Adipocyte (in vitro differentiated cells): Measurements from ENCODE around the gene MAX.

Source experiments
- DNase-seq: peaks from one replicate; pipeline ENCODE4 v3.0.0-alpha.2; 2015; ENCODE audit warnings: low read depth
- H3K27me3 ChIP-seq: replicated peaks from 2 replicates; pipeline ENCODE4 v1.7.0; 2013; ENCODE audit warnings: mild to moderate bottlenecking, low read length, moderate library complexity; ENCODE audit not compliant: control insufficient read depth, insufficient read depth
- H3K36me3 ChIP-seq: 2 replicates; pipeline ENCODE4 v1.7.0; 2013; ENCODE audit warnings: low read length, mild to moderate bottlenecking, moderate library complexity; ENCODE audit not compliant: control insufficient read depth, insufficient read depth, severe bottlenecking
- H3K4me1 ChIP-seq: 2 replicates; pipeline ENCODE4 v1.7.0; 2013; ENCODE audit warnings: mild to moderate bottlenecking, low read length, moderate library complexity; ENCODE audit not compliant: control insufficient read depth, insufficient read depth
- H3K4me3 ChIP-seq: 2 replicates; pipeline ENCODE4 v1.7.0; 2013; ENCODE audit warnings: mild to moderate bottlenecking, low read length, moderate library complexity
- H3K9ac ChIP-seq: 2 replicates; pipeline ENCODE4 v1.7.0; 2013; ENCODE audit warnings: mild to moderate bottlenecking, low read length, moderate library complexity
- H3K9me3 ChIP-seq: 2 replicates; pipeline ENCODE4 v1.7.0; 2013; ENCODE audit warnings: mild to moderate bottlenecking, low read length, moderate library complexity; ENCODE audit not compliant: control insufficient read depth

Gene MAX

GRCh38 chr14:65082930-65083329 is 19.4 kb downstream of the MAX start:
- Histone ChIP-seq H3K9ac (no peak overlapping the region), H3K9me3 (no peaks in the 10 kb centered on the region), H3K4me1 (peaks cover 18% of the 10 kb centered on the region), H3K4me3 (no peak overlapping the region), H3K36me3 (peaks cover 95% of the 10 kb centered on the region), H3K27me3 (no peaks in the 10 kb centered on the region)
- DNase-seq, result no peak

DNA sequence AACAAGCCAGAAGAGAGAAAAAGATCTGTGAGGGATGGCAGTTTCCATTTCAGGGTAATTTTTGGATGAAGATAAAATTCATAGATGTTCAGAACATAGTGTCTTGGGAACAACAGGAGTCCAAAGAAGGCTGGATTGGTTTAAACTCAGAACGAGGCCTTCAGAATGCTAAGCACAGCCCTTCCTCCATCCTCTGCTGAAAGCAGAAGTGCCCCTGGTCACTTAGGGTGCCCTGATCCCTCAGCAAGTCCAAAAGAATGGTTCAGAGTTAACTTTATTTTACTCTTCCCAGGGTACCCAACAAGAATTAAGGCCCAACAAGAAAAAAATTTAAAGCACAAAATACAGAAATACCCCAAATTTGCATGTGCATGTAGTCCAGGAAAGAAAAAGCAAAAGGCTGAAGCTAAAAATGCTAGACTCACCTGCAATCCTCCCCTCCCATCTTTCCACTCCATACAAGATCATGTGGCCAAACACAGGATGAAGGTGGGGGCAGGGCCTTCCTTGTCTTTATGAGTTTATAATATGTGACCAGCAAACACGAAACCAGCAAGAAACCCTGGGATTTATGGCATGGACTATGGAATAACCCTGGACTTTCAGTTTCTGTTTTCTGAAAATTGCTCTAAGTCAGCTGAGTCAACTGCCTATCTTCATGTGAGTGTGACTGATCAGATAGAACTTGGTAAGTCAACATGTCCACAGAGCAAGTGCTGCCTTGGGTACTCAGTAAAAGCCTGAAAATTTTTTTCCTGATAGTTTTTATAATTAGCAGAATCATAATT is 21.2 kb downstream of the MAX start:
- Histone ChIP-seq H3K27me3 (no peaks in the 10 kb centered on the region), H3K9me3 (no peaks in the 10 kb centered on the region), H3K4me1 (peaks cover 18% of the 10 kb centered on the region), H3K9ac (no peak overlapping the region), H3K36me3 (peaks cover 95% of the 10 kb centered on the region), H3K4me3 (peak overlapping the region; percentile 4)
- DNase-seq, result no peak

GRCh38 chr14:65079768-65080167 is 22.5 kb downstream of the MAX start:
- no peaks in the 10 kb centered on the region for H3K9me3 ChIP-seq
- DNase-seq, result no peak
- peaks cover 93% of the 10 kb centered on the region for H3K36me3 ChIP-seq
- no peak overlapping the region for H3K4me3 ChIP-seq
- no peaks in the 10 kb centered on the region for H3K27me3 ChIP-seq
- H3K9ac ChIP-seq, result no peak overlapping the region
- peaks cover 17% of the 10 kb centered on the region for H3K4me1 ChIP-seq

DNA sequence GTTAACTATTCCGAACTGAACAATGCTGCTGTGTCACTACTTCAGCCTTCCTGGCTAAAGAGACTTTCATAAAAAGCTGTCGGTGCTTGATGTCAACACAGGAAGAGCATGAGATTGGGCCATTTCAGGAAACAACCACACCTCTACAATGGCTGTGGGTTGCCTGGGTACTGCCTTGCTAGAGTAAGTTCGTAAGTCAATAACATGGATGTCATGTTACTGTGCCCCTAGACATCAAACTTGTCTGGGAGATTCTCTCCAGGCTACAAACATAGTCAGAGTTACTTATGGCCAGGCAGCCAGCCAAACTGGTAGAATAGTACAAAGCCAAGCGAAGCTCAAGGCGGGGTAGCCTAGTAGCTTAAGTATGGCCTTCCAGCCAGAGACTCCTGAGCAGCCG is 23.1 kb downstream of the MAX start:
- no peak for DNase-seq
- Histone ChIP-seq H3K4me3 (no peak overlapping the region), H3K36me3 (peaks cover 88% of the 10 kb centered on the region), H3K4me1 (peaks cover 15% of the 10 kb centered on the region), H3K9me3 (no peaks in the 10 kb centered on the region), H3K9ac (no peak overlapping the region), H3K27me3 (no peaks in the 10 kb centered on the region)

DNA sequence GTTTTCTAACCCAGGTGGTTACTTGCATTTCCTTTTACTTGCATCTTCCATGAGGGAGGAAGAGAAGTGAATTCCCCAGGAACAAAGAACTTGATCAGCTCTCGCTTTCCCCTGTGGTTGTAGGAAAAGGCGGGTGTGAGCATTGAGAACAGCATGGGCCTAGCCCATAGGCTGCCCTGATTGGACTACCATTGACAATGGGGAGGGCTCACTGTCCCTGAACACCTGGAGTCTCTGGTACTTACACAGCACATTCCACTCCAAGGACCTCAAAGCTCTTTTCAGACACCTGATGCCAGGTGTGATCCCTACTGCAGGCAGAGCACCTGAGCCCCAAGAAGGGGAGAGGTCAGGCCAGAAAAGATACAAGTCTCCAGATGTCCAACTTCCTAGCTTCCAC is 25.0 kb downstream of the MAX start:
- H3K27me3 ChIP-seq, result no peaks in the 10 kb centered on the region
- no peak overlapping the region for H3K9ac ChIP-seq
- no peak overlapping the region for H3K4me3 ChIP-seq
- H3K4me1 ChIP-seq, result peaks cover 15% of the 10 kb centered on the region
- no peak for DNase-seq
- H3K36me3 ChIP-seq, result peaks cover 86% of the 10 kb centered on the region
- H3K9me3 ChIP-seq, result no peaks in the 10 kb centered on the region

- no peaks in the 10 kb centered on the region for H3K9me3 ChIP-seq
- no peak overlapping the region for H3K4me3 ChIP-seq
- H3K27me3 ChIP-seq, result no peaks in the 10 kb centered on the region
- no peak for DNase-seq
- peaks cover 3% of the 10 kb centered on the region for H3K4me1 ChIP-seq
- H3K36me3 ChIP-seq, result peaks cover 70% of the 10 kb centered on the region
- no peak overlapping the region for H3K9ac ChIP-seq
Observed at GRCh38 chr14:65075628-65076325, 26.5 kb downstream of the MAX start.

GRCh38 chr14:65074449-65075150 is 27.7 kb downstream of the MAX start:
- Histone ChIP-seq H3K36me3 (peaks cover 65% of the 10 kb centered on the region), H3K27me3 (no peaks in the 10 kb centered on the region), H3K4me1 (no peaks in the 10 kb centered on the region), H3K9me3 (no peaks in the 10 kb centered on the region), H3K4me3 (no peak overlapping the region), H3K9ac (no peak overlapping the region)
- DNase-seq, result no peak

- no peak overlapping the region for H3K9ac ChIP-seq
- H3K9me3 ChIP-seq, result no peaks in the 10 kb centered on the region
- H3K4me3 ChIP-seq, result no peak overlapping the region
- no peak for DNase-seq
- H3K27me3 ChIP-seq, result no peaks in the 10 kb centered on the region
- peaks cover 61% of the 10 kb centered on the region for H3K36me3 ChIP-seq
- H3K4me1 ChIP-seq, result no peaks in the 10 kb centered on the region
Observed at GRCh38 chr14:65073605-65074201, 28.6 kb downstream of the MAX start.

GRCh38 chr14:65072937-65073336 is 29.4 kb downstream of the MAX start:
- DNase-seq, result no peak
- Histone ChIP-seq H3K36me3 (peaks cover 57% of the 10 kb centered on the region), H3K9ac (no peak overlapping the region), H3K4me1 (no peaks in the 10 kb centered on the region), H3K4me3 (no peak overlapping the region), H3K9me3 (no peaks in the 10 kb centered on the region), H3K27me3 (no peaks in the 10 kb centered on the region)

- H3K4me3 ChIP-seq, result no peak overlapping the region
- no peaks in the 10 kb centered on the region for H3K4me1 ChIP-seq
- H3K27me3 ChIP-seq, result no peaks in the 10 kb centered on the region
- H3K9ac ChIP-seq, result no peak overlapping the region
- H3K36me3 ChIP-seq, result peaks cover 50% of the 10 kb centered on the region
- no peaks in the 10 kb centered on the region for H3K9me3 ChIP-seq
- DNase-seq, result peak; percentile 3
Observed at GRCh38 chr14:65072256-65072655, 30.1 kb downstream of the MAX start.

- H3K9ac ChIP-seq, result no peak overlapping the region
- H3K9me3 ChIP-seq, result no peaks in the 10 kb centered on the region
- DNase-seq, result no peak
- no peaks in the 10 kb centered on the region for H3K27me3 ChIP-seq
- no peaks in the 10 kb centered on the region for H3K4me1 ChIP-seq
- H3K4me3 ChIP-seq, result no peak overlapping the region
- H3K36me3 ChIP-seq, result peaks cover 44% of the 10 kb centered on the region
Observed at GRCh38 chr14:65071544-65071943, 30.8 kb downstream of the MAX start.
